Measurements from ENCODE around the gene CLDN9.
A peak's percentile ranks its signal among the peaks of the same experiment; 100 is the strongest.

CLDN9 gene

GRCh38 chr16:3056336-3057180 lies 43.8 kb downstream of the CLDN9 start:
- Mint-ChIP-seq H3K27ac (no peak overlapping the region), H3K4me3 (peak overlapping the region; percentile 47), H3K36me3 (ENCODE audit: low read depth) (peaks cover 9% of the 10 kb centered on the region), H3K9me3 (no peaks in the 10 kb centered on the region), H3K4me1 (ENCODE audit: low read depth) (peaks cover 50% of the 10 kb centered on the region), H3K27me3 (no peaks in the 10 kb centered on the region)

- Mint-ChIP-seq H3K36me3 (ENCODE audit: low read depth) (peaks cover 9% of the 10 kb centered on the region), H3K27me3 (no peaks in the 10 kb centered on the region), H3K27ac (peak overlapping the region; percentile 17), H3K9me3 (no peaks in the 10 kb centered on the region), H3K4me1 (ENCODE audit: low read depth) (peaks cover 53% of the 10 kb centered on the region), H3K4me3 (peak overlapping the region; percentile 47)
Observed at GRCh38 chr16:3057181-3058138, 44.7 kb downstream of the CLDN9 start.

- no peak overlapping the region for H3K27ac Mint-ChIP-seq
- peaks cover 57% of the 10 kb centered on the region for H3K4me1 Mint-ChIP-seq (ENCODE audit: low read depth)
- H3K36me3 Mint-ChIP-seq (ENCODE audit: low read depth): peaks cover 9% of the 10 kb centered on the region
- peak overlapping the region; percentile 85 for H3K4me3 Mint-ChIP-seq
- H3K27me3 Mint-ChIP-seq: no peaks in the 10 kb centered on the region
- H3K9me3 Mint-ChIP-seq: no peaks in the 10 kb centered on the region
Observed at GRCh38 chr16:3058139-3059030, 45.7 kb downstream of the CLDN9 start.

- H3K27me3 Mint-ChIP-seq: no peaks in the 10 kb centered on the region
- H3K4me3 Mint-ChIP-seq: peak overlapping the region; percentile 85
- H3K27ac Mint-ChIP-seq: peak overlapping the region; percentile 90
- H3K9me3 Mint-ChIP-seq: no peaks in the 10 kb centered on the region
- H3K36me3 Mint-ChIP-seq (ENCODE audit: low read depth): peaks cover 9% of the 10 kb centered on the region
- H3K4me1 Mint-ChIP-seq (ENCODE audit: low read depth): peaks cover 55% of the 10 kb centered on the region
Observed at GRCh38 chr16:3059041-3059722, 46.5 kb downstream of the CLDN9 start.

- Mint-ChIP-seq H3K9me3 (no peaks in the 10 kb centered on the region), H3K27ac (peak overlapping the region; percentile 90), H3K36me3 (ENCODE audit: low read depth) (peaks cover 9% of the 10 kb centered on the region), H3K4me1 (ENCODE audit: low read depth) (peaks cover 57% of the 10 kb centered on the region), H3K4me3 (peak overlapping the region; percentile 81), H3K27me3 (no peaks in the 10 kb centered on the region)
Observed at GRCh38 chr16:3059723-3060242, 47.1 kb downstream of the CLDN9 start.

GRCh38 chr16:3060339-3061127 lies 47.8 kb downstream of the CLDN9 start:
- H3K36me3 Mint-ChIP-seq (ENCODE audit: low read depth): peaks cover 5% of the 10 kb centered on the region
- H3K9me3 Mint-ChIP-seq: no peaks in the 10 kb centered on the region
- H3K27ac Mint-ChIP-seq: peak overlapping the region; percentile 90
- peak overlapping the region; percentile 81 for H3K4me3 Mint-ChIP-seq
- H3K4me1 Mint-ChIP-seq (ENCODE audit: low read depth): peaks cover 57% of the 10 kb centered on the region
- no peaks in the 10 kb centered on the region for H3K27me3 Mint-ChIP-seq

GRCh38 chr16:3062553-3062952 lies 49.8 kb downstream of the CLDN9 start:
- Mint-ChIP-seq H3K36me3 (ENCODE audit: low read depth) (peaks cover 12% of the 10 kb centered on the region), H3K4me3 (no peak overlapping the region), H3K4me1 (ENCODE audit: low read depth) (peaks cover 45% of the 10 kb centered on the region), H3K27ac (no peak overlapping the region), H3K27me3 (no peaks in the 10 kb centered on the region), H3K9me3 (no peaks in the 10 kb centered on the region)

- Mint-ChIP-seq H3K27ac (peak overlapping the region; percentile 72), H3K4me1 (ENCODE audit: low read depth) (peaks cover 52% of the 10 kb centered on the region), H3K36me3 (ENCODE audit: low read depth) (peaks cover 24% of the 10 kb centered on the region)
Observed at GRCh38 chr16:3063625-3064386, 51.1 kb downstream of the CLDN9 start.

More at GRCh38 chr16:3063625-3064386, 51.1 kb downstream of the CLDN9 start:
- H3K27me3 Mint-ChIP-seq: no peaks in the 10 kb centered on the region
- no peaks in the 10 kb centered on the region for H3K9me3 Mint-ChIP-seq
- H3K4me3 Mint-ChIP-seq: no peak overlapping the region
